Activated CD8-positive, alpha-beta memory T cell treated with anti-CD3 and anti-CD28 coated beads, Interleukin-2, amount 50 U/mL, for 4 hours (primary cell): ENCODE results near the gene KCNH3.
A peak's percentile ranks its signal among the peaks of the same experiment; 100 is the strongest.

ENCODE experiments used
- DNase-seq: peaks from one replicate; pipeline ENCODE4 v3.0.0-alpha.2; 2020

KCNH3 gene

GRCh38 chr12:49548481-49548821 lies 9.6 kb downstream of the KCNH3 start:
- DNase-seq, result no peak

GRCh38 chr12:49548822-49549648 lies 10.2 kb downstream of the KCNH3 start:
- peak; percentile 39 for DNase-seq

- DNase-seq, result no peak
Measured at GRCh38 chr12:49549735-49550692, 11.2 kb downstream of the KCNH3 start.

- no peak for DNase-seq
Measured at GRCh38 chr12:49550693-49551252, 11.9 kb downstream of the KCNH3 start.

- DNase-seq, result no peak
Measured at GRCh38 chr12:49552014-49552413, 13.2 kb downstream of the KCNH3 start.

DNA sequence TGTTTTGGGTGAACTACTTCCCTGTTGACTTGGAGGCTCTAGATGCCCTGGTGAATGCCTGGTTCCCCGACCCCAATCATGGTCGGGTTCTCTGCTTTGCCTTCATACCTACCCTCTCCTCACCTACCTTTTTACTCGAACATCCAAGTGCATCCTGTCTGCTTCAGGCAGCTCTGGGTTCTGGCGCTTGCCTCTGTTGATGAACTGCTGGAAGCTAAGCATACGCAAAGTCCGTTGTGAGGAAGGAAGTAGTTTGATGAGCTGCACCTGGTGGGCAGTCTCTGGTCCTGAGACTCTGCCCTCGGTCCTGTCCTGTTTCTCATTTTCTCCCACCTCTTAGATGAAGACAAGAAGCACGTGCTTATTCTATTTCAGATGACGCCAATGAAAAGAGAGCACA lies 13.6 kb downstream of the KCNH3 start:
- DNase-seq, result no peak

DNA sequence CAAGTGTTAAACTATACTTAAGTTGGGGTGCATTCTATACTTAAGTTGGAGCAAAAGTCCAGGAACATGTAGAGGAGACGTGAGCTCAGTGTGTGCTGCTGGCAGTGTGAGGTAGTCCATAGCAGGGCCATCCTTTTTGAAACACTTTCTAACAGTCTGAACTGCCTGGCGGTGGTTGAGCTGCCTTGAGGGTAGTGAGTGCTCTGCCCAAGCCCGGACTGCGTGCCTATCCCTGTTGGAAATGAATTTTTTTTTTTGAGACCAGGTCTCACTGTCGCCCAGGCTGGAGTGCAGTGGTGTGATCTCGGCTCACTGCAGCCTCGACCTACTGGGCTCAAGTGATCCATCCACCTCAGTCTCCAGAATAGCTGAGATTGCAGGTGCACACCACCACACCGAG lies 14.1 kb downstream of the KCNH3 start:
- DNase-seq, result no peak

DNA sequence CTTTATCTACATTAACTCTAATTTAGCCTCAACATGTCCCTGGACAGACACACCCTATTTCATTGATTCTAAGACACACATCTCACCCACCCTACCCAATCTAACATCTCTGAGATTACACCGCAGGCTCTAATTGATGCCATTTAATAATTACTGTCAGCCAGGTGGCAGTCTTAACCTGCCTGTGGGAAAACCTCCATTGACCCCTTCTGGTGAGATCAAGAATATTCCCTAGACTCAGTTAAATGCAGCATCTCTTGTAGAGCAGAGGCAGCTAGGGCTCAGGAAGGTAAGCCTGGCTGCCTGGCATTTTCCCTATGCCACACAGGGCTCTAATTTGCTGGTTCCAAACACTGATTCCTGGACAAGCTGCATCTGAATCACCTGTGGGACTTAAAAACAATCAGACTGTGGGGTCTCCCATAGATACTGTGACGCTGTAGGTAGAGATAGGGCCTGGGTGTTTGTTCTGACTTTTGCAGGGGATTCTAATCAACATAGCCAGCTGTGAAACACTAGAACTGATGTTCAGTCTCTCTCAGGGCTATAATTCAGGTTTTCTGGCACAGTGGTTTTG lies 14.8 kb downstream of the KCNH3 start:
- no peak for DNase-seq

- no peak for DNase-seq
Measured at GRCh38 chr12:49554266-49554665, 15.4 kb downstream of the KCNH3 start.

DNA sequence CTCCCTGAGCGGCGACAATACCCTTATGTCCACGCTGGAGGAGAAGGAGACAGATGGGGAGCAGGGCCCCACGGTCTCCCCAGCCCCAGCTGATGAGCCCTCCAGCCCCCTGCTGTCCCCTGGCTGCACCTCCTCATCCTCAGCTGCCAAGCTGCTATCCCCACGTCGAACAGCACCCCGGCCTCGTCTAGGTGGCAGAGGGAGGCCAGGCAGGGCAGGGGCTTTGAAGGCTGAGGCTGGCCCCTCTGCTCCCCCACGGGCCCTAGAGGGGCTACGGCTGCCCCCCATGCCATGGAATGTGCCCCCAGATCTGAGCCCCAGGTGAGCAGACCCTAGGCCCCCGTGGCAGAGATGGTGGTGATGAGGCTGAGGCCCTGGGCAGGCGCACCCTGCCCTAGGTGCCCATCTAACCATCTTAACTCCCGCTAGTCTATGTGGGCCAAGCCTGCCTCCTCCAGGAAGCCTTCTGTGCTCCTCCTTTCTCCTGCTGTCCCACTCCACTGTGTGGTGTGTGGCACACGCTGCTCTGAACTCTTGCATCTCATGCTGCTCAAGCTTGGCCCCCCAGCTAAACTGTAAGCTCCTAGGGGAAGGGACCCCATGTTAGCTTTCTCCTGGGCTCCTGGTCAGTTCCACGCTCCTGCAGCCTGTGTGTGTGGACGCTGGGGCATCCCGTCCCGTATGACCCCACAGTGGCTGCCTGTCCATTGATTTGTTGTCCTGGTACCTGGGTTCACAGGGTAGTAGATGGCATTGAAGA lies 17.0 kb downstream of the KCNH3 start:
- DNase-seq, result no peak

DNA sequence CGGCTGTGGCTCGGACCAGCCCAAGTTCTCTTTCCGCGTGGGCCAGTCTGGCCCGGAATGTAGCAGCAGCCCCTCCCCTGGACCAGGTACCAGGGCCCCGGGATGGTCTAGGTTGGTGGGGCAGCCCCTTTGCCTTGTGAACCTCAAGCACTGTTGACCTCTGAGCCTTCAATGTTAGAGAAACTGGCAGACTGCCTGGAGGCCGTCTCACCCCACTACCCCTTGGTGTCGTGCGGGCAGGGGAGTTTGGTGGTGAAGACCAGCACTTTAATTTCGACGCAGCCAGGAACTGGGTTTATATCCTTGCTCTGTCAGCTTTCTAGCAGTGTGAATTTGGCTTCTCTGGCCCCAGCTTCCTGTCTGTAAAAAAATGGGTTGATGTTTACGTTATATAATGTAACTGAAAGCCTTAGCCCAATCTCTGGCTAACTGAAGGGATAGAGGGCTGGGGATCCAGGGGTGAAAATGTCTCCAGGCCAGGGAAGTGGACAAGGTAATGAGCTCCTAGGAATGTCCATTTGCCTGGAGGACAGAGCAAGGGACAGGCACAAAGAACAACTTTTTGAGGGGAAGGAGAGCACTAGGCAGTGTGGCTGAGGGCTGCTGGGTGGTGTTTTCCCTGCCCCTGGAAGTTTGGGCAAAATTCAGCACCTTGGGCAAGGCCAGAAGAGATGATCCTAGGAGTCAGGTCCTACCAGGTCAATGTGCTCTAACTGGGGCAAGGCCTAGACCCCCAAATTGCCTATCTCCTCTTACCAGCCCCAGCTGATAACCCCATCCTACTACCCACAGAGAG lies 17.8 kb downstream of the KCNH3 start:
- DNase-seq, result no peak

DNA sequence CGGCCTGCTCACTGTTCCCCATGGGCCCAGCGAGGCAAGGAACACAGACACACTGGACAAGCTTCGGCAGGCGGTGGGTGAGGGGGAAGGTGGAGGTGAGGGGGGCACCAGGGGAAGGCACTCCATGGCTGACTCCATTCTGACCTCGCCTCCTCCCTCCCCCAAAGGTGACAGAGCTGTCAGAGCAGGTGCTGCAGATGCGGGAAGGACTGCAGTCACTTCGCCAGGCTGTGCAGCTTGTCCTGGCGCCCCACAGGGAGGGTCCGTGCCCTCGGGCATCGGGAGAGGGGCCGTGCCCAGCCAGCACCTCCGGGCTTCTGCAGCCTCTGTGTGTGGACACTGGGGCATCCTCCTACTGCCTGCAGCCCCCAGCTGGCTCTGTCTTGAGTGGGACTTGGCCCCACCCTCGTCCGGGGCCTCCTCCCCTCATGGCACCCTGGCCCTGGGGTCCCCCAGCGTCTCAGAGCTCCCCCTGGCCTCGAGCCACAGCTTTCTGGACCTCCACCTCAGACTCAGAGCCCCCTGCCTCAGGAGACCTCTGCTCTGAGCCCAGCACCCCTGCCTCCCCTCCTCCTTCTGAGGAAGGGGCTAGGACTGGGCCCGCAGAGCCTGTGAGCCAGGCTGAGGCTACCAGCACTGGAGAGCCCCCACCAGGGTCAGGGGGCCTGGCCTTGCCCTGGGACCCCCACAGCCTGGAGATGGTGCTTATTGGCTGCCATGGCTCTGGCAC lies 18.5 kb downstream of the KCNH3 start:
- no peak for DNase-seq

- no peak for DNase-seq
Measured at GRCh38 chr12:49557917-49558215, 19.0 kb downstream of the KCNH3 start.

DNA sequence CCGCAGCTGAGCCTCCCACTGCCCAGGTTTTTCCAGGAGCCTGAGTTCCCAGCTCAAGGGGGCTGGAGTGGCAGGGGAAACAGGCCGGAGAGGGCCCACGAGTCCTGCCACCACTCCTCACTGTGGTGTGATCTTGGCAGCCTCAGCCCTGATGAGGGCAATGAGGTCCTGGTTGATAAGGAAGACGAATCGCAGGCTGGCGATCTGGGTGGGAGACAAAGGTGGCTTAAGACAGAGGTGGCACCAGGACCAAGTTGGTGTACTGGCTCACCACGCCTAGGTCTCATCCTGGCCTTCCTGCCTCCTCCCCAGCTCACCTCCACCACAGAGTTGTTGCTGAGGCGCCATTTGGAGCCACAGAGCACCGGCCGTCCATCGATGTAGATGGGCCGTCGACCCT lies 19.7 kb downstream of the KCNH3 start:
- no peak for DNase-seq

DNA sequence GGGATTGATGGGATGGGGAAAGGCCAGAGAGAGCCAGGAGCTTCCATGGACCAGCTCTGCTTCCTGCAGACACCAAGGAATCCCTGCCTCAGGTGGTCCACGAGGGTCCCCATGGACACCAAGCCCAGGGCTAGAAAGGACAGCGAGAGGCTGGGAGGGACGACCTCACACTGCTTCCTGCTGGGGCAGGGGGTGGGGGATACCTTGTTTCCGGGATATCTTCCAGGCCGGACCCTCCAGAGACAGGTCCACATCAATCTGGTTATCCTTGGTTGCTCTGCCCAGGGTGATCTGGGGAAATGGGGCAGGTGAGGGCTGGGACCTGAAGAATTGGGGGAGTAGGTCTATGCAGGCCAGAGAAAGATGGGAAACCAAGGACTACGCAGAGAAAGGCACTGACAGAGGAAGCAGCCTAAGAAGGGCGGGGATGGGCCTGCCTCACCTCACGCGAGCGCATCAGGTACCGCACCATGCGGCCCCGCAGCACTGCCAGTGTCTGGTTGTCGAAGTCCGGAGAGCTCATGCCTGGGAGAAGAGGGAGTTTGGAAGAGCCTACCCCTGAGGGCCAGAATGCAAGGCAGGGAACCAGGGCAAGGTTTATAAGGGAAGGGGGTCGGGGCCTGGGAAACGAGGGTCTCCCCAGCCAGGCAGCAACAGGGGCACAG lies 20.3 kb downstream of the KCNH3 start:
- no peak for DNase-seq

DNA sequence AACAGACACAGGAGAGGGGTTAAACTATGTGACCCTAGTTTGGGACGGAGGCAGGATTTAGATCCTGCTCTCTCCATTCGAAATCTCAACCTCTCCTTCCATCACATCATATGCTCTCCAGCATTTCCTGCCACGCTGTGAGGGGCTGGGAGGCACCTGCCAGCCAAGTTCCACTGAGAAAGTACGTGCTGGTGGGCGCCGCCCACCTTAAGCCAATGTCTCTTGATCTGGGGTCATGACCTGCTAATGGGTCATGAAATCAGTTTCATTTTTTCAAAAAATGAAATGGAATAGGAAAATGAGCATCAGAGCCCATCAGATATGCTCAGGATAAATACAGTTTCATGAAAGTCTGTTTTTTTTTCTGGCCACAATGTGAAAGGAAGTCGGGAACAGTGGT lies 21.9 kb downstream of the KCNH3 start:
- DNase-seq, result no peak

DNA sequence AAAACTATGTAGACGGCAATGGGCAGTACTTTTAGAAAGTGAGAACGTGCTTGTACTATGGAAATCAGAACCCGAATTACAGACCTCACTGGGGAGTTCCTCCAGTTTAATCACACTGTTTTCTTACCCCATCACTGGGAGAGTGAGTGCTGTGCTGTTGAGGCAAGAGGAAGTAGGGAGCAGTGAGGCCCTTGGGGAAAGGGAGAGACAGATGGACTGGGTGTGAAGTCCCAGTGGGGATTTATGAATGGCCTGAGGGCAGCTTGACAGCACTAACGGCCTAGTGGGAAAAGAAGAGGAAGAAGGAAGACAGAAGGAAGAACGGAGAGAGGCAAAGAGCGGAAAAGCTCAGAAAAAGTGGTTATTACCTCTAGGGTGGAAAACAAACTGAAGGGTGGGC lies 23.4 kb downstream of the KCNH3 start:
- DNase-seq, result no peak

GRCh38 chr12:49562831-49563230 lies 24.0 kb downstream of the KCNH3 start:
- DNase-seq, result no peak

GRCh38 chr12:49563951-49564685 lies 25.3 kb downstream of the KCNH3 start:
- no peak for DNase-seq
